Stimulated activated naive CD8-positive, alpha-beta T cell treated with anti-CD3 and anti-CD28 coated beads, Interleukin-15, Interleukin-2, amounts not matched to agents 100 U/mL and 50 U/mL, for 24 hours (primary cell): ENCODE results near the gene PCDHGC3.

ENCODE experiments used
- ATAC-seq: fragments of 150-1000 bp; cut with Tn5 transposase; one replicate; pipeline ENCODE4 v1.10.0; 2021
- DNase-seq: peaks from one replicate; pipeline ENCODE4 v3.0.0; 2021

The PCDHGC3 gene

DNA sequence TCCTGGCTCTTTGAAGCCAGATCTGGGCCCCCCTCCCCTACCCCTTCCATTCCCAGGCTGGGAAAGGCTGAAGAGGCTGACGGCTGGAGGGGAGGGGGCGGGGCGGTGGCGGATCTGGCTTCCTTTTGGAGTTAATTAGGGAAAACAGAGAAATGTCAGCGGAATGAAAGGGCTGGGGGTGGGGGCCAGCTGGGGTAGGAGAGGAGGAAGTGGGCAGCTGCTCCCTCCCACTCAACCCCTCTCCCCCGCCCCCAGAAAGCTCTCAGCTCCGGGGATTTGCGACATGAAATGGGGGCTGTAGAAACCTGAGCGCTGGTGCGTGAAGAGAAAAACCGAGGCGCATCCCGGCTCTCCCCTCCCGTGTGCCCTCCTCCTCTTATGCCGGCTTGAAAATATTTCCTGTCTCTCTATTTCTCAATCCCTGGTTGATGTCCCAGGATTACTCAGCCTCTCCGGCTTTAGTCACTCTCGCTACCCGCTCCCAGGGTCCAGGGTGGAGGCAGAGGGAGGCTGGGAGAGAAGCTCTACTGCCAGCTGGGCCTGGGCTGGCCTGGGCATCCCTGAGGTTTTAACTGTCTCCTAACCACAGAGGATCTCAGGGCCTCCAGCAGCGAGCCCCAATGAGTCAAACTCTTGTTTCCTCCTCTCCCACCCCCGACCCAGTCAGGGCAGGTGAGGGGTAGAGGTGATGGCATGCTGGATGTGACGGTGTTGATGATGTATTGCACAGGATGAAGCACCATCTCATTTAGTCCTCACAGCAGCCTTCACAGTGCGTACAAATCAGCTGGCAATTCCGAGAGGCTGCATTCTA is 33.2 kb downstream of the PCDHGC3 start:
- no peak for ATAC-seq
- DNase-seq: peak; percentile 30

GRCh38 chr5:141510160-141510559 is 34.4 kb downstream of the PCDHGC3 start:
- ATAC-seq (no peak), DNase-seq (no peak)

GRCh38 chr5:141510850-141511601 is 35.3 kb downstream of the PCDHGC3 start:
- ATAC-seq: no peak
- DNase-seq: no peak

DNA sequence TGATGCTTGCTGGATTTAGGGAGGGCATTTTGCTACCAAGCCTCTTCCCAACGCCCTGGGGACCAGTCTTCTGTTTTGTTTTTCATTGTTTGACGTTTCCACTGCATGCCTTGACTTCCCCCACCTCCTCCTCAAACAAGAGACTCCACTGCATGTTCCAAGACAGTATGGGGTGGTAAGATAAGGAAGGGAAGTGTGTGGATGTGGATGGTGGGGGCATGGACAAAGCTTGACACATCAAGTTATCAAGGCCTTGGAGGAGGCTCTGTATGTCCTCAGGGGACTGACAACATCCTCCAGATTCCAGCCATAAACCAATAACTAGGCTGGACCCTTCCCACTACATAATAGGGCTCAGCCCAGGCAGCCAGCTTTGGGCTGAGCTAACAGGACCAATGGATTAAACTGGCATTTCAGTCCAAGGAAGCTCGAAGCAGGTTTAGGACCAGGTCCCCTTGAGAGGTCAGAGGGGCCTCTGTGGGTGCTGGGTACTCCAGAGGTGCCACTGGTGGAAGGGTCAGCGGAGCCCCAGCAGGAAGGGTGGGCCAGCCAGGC is 36.1 kb downstream of the PCDHGC3 start:
- no peak for DNase-seq
- no peak for ATAC-seq

GRCh38 chr5:141512390-141512910 is 36.7 kb downstream of the PCDHGC3 start:
- DNase-seq: peak; percentile 92

GRCh38 chr5:141512911-141513626 is 37.3 kb downstream of the PCDHGC3 start:
- DNase-seq (peak; percentile 52), ATAC-seq (peak; percentile 22)

More at GRCh38 chr5:141512390-141512910, 36.7 kb downstream of the PCDHGC3 start:
- ATAC-seq: peak; percentile 14

GRCh38 chr5:141513627-141514329 is 38.0 kb downstream of the PCDHGC3 start:
- peak; percentile 69 for ATAC-seq
- DNase-seq: peak; percentile 77

DNA sequence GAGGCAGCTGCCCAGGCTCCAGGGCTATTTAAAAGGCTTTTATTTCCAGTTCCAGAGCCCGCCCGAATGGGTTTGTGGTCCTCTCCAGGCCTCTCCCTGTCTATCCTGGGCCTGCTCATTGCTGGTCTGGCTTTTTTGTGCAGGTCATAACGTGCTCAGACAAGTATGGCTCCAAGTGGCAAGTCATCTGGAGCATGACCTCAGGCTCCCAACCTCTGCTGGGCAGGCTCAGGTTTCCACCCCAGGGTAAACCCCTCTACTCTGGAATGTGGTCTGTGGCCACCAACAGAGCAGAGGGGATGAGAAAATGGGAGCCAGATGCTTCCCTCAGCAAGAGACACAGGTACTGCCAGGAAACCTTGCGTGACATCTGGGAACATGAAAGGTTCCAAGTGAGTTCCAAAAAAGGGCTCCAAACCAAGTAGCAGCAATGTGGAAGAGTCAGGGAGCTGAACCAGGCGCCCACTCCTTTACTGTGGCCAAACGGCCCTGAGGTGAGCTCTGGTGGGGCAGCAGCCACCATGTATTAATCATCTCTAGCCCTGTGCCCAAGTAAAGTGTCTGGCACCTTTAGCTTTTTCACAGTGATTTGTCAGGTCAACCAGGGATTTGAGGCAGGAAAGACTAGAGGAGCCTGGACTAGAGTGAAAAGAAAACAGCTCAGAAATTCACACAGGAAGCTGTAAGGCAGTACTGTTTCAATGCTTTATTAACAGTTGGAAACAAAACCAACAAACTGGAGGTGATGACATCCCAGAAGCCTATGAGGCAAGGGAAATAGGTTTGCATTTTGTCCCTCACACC is 38.8 kb downstream of the PCDHGC3 start:
- ATAC-seq: peak; percentile 29
- DNase-seq: peak; percentile 31

DNA sequence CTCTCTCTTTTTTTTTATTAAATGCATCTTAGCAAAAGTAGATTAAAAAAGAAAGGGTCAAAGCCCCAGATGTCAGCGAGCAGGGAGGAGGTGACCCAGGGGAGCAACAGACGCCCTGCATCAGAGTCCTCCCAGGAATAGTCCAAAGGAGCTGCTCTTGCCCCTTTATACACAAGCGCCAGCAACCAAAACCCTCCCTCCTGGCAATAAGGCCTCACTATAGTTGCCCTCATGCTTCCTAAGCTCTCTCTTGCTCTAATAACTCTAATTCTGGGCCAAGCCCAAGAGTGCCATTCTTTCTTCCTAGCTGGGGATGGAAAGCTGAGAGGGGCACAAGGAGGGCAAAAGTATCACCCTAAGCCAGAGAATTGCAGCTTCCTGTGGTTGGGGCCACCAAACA is 39.4 kb downstream of the PCDHGC3 start:
- no peak for ATAC-seq
- no peak for DNase-seq

DNA sequence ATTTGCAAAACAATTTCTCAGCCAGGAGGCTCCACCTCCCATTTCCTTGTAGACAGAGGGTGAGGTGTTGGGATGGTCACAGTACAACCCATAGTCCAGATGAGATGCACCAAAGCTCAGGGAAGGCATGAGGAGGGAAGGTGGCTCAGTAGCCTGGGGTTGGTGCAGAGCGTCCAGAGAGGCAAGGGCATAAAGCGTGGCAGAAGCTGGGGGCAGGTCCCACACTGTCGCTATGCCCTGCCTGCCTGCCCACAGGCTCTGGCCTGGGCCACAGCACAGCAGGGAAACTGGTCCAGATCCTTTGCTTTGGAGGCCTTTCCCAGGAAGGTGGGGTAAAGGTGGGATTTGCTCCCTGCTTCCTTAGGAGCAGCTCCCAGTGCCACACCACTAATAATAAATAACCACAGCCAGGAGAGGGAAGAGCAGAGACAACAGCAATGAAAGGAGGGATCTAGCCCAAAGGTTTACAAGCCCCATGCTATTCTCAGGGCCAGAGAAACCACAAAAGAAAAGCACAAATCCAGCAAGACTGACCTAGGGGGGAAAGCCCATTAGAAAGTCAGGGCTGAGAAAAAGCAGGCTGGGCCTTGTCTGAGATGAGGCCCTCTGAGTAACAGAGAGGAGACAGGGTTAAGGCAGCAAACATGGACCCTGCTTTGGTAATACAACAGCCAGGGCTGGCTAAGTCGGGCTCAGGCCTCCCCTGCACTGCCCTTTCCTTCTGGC is 40.3 kb downstream of the PCDHGC3 start:
- ATAC-seq (no peak), DNase-seq (no peak)

- ATAC-seq: no peak
These were observed 40.9 kb downstream of the PCDHGC3 start for GRCh38 chr5:141516672-141517025.

DNA sequence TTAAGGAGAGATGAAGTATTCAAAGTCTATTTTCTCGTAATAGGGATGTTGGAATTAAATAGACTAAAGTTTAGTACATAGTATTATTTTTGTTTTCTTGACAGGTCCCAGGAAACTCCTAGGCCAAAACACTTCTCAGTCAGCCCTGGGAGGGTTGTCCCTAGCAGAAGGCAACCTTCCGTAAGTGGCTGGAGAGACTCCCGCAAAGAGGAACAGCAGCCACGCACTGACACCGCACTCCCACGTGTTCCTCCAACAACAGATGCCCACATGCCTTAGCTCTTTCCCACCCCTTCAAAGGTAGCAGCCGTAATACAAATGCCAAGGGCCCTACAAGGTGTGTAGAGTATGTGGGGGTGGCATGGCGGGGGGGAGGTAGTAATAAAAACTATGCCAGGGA is 41.5 kb downstream of the PCDHGC3 start:
- DNase-seq (no peak), ATAC-seq (no peak)

More at GRCh38 chr5:141516672-141517025, 40.9 kb downstream of the PCDHGC3 start:
- no peak for DNase-seq

DNA sequence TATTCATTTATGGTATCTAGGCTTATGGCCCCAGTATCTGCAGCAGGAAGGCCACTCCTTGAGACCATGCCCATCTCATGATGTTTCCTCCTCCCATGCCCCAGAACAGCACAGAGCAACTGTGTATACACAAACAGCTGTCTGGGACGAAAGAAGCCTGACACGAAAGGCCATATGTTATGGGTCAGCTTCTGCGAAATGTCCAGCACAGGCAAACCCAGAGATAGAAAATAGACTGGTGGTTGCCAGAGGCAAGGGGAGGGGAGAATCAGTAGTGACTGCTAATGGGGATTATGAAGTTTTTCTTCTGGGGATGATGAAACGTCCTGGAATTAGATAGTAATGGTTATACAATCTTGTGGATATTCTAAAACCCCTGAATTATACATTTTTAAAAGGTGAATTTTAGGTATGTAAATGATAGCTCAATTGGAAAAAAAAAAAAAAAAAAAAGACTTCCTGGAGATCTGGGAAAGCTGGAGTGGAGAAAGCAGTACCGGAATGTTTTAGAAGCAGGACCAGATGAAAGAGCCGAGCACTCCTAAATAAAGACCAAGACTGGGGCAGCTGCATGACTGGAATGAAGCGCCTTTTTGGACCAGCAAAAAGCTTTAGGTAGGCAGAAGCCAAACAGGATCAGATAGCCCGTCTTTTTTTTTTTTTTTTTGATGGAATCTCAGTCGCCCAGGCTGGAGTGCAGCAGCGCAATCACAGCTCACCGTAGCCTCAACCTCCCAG is 42.3 kb downstream of the PCDHGC3 start:
- ATAC-seq: no peak

DNA sequence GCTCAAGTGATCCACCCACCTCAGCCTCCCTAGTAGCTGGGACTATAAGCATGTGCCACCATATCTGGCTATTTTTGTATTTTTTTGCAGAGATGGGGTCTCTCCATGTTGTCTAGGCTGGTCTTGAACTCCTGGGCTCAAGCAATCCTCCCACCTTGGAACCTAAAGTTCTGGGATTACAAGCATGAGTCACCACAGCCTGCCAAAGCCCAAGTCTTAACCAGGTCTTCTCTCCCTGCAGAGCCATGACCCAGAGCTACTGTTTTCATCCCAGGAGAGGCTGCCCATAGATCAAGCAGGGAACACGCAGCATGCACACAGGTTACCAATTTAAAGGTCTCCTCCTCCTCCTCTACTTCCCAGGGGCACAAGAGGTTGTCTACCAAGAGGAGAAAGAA is 42.9 kb downstream of the PCDHGC3 start:
- ATAC-seq (no peak), DNase-seq (no peak)

More for the DNA sequence above, 42.3 kb downstream of the PCDHGC3 start:
- no peak for DNase-seq

DNA sequence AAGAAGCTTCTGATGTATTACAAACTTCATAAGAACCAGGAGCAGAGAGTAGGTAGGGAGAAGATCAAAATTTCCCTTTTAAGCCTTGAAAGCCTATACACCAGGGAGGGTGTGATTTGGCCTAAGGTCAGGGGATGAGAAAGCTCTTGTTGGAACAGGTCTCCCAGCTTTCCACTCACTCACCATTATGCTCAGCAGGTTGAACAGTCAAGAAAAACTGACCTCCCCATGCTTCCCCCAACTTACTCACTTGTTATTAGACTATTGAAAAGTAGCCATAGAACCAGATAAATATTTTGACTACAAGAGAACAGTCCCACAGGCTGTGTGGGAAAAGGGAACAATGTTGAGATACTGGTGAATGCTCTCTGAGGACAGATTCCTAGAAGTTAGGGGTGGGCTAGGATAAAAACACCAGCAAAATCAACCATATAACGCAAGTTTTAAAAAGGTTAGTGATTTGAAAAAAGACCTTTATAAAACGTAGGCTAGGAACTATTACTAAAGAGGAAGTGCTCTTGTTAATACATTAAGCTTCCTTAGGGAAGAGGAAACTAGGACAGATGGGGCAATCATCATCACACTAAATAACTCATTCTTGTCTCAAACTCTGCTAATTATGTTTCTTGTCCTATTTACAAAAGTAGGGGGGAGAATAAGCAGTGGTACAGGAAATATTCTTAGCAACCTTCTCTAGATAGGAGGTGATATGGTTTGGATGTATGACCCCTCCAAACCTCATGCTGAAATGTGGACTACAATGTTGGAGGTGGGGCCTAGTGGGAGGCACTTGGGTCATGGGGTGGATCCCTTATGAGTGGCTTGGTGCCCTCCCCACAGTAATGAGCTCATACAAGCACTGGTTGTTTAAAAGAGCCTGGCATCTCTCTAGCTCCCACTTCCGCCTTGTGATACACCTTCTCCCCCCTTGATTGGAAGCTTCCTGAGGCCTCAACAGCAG is 44.1 kb downstream of the PCDHGC3 start:
- no peak for ATAC-seq
- DNase-seq: no peak

DNA sequence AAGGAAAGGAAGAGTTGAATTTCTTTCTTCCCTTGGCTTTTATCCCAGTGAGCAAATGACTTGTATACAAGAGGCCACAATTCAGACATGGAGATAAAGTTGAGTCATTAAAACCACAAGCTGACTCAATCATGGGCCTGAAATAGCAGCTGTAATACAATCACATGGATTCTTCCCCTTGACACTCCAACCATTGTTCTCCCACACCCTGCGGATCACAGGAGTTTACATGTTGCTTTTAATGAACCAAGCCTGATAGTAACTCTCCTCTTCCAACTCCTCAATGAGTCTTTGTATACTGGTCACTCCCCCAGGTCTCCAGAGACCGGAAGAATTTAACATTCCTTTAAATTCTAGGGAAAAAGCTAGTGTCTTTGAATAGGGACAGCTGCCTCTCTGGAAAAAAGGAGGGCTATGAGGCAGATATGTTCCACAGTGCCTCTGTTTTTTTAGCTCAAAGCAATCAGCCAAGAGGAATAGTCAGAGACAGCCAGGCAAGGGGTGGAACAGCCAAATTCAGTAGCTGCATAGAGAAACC is 45.5 kb downstream of the PCDHGC3 start:
- DNase-seq (no peak), ATAC-seq (peak; percentile 75)

GRCh38 chr5:141522301-141522700 is 46.5 kb downstream of the PCDHGC3 start:
- ATAC-seq (no peak), DNase-seq (no peak)

- DNase-seq: no peak
- ATAC-seq: no peak
These were observed 48.2 kb downstream of the PCDHGC3 start for GRCh38 chr5:141523991-141524390.
